T-helper 2 cell treated with Interferon-gamma antibody and Interleukin-4, amounts not matched to agents 100 ng/mL and 5 ng/mL, for 36 hours (primary cell): ENCODE measurements around the gene APLP2. TPM values are rescaled to one million over a fixed set of nuclear protein-coding genes. Genes with fewer than 3 reads are reported as not detected.
"Not testable (repeated sequence)": the region's sequence is repeated elsewhere in the genome, so short reads cannot be mapped to it uniquely, and the experiment has no call there.

Experiments
- intact Hi-C: fragments of 100-400 bp; cut with micrococcal nuclease; formaldehyde crosslinking; loops from one replicate; pipeline ENCODE4 v1.15.1; 2023
- total RNA-seq: library from RNA; stranded (reverse); gene quantifications from 2 replicates; pipeline ENCODE4 v1.2.3, GENCODE V29; 2022

Gene APLP2
- total RNA-seq, 1 donor from 2014 or later = 32.1 TPM

DNA sequence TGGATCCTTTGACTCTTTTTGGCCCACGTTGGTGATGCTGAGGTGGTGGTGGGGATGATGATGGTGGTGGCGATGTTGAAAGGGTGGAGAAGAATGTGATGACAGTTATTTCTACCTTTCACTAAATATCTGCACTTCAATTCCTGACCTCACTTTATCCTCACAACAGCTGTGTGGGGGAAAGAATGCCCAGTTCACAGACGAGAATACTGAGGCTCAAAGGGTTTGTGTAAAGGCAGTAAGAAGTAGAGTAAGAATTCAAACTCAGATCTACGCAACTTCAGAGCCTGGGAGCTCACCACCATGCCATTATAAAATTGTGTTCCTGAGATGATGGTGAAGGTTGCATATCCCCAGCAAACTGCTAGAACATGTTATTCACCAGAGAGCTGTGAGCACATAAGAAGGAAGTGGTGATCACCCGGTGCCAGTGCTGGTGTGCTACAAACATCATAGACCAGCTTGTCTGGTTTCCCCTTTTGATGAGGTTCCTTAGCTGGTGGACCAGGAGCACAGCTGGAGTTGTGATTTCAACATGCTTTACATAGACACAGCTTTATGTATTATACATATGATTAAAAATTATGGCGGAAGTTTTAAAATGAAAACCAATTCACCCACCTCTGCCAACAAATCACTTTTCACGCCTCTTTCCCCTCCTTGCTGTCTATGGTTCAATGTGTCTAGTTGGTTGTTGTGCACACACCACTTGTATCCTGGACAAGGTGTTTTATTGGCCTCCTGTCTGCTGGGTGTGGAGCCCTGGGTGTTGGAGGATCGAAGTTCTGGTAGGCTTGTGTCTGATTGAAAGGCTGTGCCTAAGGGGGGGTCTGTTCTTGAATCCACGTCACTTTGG lies 96.1 kb downstream of the APLP2 start:
- intact Hi-C loops = no loop called here

DNA sequence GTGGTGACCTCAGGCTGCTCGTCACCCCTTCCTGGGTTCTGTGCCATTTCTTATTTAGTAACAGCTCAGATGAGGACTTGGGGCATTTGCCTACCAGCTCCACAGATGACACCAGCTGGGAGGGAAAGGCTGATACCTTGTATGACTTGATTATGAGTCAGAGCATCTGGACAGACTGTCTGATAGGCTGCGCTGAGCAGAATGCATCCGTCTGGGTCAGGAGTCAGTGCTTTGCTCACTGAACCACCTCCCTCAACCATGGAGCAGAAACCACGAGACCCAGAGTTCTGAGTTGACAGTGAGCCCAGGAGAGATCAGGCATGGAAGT lies 96.7 kb downstream of the APLP2 start:
- intact Hi-C loops = no loop called here

DNA sequence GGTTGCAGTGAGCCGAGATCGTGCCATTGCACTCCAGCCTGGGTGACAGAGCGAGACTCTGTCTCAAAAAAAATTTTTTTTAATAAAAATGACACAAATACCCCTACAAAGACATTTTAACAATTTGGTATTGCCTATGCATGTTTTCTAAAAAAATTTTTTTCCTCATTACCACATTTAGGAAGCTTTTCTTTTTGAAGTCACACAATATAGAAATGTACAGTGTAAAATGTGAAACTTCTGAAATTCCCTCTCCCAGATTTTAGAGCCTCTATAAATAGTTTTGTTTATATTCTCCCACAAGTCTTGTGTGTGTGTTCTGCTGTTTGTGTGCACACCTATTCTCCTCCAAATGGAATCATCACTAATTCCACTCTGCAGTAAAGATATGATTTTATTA lies 97.5 kb downstream of the APLP2 start:
- intact Hi-C loops = no loop called here

DNA sequence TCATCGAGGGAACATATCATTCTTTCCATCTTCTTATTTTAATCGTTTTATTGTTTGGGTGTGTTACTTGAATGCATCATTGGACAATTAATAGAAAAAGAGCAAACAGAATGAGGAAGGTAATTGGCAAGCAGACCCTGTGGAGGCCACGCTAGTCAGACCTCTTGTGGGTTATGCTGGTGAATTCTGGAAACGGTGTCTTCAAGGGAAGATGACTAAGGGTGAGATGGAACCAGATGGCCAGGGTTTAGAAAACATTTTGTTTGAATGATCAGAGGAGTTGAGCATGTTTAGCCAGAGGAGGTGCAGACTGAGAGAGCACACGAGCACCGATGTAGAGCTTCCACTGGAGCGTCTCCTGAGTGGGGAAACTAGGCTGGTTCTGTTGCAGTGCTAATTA lies 98.4 kb downstream of the APLP2 start:
- intact Hi-C loops = no loop called here

DNA sequence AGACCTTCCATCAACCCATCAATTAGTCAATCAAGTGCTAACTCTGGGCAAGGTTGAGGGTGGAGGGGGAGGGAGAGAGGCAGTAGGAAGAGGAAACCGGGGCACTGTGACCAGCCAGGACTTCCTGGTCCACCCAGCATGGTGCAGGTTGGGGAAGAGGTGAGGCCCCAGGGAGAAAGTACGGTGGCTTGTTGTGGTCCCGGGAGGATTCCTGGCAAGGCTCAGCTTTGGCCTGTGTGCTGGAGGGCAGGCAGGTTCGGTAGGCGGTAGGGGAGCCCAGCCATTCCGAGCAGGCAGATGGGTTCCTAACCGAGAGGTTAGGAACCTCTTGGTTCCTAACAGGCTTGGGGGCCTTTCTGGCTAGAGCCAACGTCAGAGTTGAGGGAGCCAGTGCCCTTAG lies 100.7 kb downstream of the APLP2 start:
- intact Hi-C loops = no loop called here

DNA sequence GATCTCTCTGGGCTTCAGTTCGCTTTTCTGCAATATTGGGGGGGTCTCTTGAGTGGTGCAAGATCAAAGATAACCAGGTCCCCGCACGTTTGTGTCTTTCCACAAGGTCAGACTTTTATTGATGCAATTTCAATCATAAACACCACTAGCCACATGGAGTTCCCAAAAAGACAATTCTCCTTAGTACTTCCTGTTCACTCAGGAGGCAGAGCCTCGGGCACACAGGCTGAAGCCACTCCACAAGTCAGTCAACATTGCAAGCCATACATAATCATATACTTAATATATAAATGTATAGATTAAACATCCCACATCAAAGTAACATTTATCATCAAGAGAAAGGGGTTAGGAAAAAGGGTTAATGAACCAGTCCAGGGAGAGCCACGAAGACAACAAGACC lies 101.8 kb downstream of the APLP2 start:
- intact Hi-C loops = no loop called here

DNA sequence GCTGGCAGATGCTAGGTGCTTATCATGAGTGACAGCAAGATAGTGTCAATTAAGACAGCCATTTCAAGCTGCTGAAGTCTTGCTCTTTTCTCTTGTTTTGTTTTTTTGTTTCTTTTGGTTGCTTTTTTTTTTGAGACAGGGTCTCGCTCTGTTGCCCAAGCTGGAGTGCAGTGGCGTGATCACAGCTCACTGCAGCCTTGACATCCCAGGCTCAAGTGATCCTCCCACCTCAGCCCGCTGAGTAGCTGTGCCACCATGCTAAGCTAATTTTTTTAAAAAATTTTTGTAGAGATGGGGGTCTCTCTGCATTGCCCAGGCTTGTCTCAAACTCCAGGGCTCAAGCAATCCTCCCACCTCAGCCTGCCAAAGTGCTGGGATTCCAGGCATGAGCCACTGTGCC lies 102.3 kb downstream of the APLP2 start:
- intact Hi-C loops = not testable (repeated sequence)

DNA sequence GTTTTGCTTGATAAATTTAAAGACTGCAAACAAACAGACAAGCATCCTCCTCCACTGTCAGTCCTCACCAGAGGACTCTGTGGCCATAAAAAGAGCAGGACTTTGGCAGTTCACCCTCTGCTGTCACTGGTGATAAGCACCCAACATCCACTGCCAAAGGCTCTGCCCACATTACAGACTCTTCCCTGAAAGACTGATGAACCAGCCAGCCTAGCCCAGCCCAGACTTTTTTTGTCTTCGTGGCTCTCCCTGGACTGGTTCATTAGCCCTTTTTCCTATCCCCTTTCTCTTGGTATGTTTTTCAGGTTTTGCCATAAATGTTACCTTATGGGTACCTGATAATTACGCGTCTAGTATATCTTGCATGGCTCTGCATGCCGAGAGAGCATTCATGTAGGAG lies 104.9 kb downstream of the APLP2 start:
- intact Hi-C loops = no loop called here

DNA sequence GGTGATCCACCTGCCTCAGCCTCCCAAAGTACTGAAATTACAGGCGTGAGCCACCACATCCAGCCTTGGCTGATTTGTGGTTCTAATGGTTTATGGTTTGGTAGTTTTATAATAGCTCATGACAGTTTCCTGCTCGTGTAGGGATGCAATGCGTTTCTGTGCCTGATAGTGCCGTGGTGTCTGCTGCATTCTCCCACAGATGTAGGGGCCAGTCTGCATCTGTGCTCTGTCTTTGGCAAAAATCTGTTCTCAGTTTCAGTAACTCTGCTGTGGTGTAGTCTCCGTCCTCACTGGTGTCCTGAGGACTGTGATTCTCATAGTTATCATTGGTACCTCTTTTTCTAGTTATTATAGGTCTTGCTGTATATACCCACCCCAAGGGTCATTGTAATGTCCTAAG lies 106.2 kb downstream of the APLP2 start:
- intact Hi-C loops = no loop called here

DNA sequence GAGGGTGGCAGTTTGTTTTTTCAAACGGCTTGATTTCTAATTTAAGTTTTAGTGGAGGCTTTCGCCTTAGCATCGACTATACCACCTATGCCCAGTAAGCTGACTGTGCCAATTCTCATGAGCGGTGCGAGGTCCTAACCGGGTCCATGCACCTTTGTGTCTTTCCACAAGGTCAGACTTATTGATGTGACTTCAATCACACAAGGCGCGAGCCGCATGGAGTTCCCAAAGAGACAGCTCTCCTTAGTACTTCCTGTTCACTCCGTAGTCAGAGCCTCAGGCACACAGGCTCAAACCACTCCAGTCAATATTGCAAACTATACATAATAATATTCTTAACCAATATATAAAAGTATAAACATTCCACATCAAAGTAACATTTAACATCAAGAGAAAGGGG lies 108.1 kb downstream of the APLP2 start:
- intact Hi-C loops = no loop called here

DNA sequence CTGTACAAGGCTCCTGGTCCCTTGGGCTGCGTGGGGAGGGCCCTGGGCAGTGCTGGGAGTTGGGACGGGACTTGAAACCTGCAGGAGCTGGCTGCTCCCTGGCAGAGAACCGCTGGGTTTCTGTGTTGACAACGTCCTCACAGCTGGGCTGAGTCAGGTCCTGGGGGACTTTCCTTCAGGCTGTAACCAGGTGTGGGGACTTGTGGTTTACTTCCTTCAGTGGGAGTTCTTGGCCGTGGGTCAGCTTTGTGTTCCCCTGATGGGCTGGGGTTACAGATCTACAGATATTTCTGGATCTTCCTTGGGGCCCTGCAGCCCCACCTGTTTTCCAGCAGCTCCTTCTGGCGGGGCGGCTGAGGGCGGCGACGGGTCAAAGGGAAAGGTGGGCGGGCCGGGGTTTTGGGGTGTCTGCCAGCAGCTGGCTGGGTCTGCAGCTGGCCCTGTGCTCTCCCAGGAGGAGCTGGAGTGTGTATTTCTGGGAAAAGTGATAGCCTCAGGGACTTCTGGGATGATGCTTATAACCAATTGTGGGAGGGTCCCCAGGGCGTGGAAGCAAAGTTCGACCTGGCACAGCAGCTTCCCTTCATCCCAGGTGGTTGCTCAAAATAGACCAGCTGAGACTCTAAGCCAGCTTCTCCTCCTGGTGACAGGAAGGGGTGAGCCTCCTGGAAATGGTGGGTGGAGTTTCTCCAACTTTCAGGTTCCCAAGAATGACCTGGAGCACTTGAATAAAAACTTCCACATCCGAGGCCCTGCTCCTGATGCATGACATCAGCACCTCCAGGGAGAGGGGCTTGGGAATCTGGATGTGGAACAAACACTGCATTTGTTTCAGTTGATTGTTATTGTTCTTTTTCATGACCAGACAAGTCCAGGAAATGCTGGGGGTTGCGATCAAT lies 109.0 kb downstream of the APLP2 start:
- intact Hi-C loops = no loop called here

DNA sequence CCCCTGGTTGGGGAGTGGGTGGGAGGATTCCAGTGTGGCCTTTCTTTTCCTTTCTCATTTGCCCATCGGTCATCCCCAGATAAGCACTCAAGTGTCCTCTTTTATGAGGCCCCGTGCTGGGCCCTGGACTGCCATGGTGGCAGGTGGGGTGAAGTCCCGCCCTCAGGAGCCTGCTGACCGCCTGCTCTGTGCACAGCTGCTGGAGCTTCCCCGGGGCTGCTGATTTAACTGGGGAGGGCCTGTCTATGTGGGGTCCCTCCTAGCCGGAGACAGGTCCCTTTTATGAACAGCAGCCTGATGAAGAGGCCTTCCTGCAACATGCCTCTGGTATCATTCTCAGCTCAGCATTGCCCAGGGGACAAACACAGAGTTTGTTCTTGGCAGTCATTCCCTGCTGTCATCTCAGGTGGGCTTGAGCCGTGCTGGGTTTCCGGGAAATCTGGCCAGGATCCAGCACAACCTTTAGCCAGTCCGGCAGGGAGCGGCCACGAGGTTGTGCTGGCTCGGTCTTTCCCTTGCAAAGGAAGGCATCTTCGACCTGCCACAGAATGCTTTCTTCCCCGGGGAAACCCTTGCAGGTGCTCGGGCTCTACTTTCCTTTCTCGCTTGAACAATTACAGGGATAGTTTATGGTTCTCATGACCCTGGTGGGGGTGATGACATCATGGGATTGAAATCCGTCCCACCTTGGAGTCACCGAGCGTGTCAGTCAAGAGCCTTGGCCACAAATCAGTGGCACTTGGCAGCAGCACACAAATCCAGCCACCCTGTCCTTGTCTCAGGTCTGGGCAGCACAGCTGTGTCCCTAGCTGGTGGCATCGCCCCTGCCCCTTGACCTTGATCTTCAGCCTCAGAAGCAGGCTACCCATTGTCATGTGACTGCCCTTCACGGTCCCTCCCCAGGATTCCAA lies 110.0 kb downstream of the APLP2 start:
- intact Hi-C loops = no loop called here

DNA sequence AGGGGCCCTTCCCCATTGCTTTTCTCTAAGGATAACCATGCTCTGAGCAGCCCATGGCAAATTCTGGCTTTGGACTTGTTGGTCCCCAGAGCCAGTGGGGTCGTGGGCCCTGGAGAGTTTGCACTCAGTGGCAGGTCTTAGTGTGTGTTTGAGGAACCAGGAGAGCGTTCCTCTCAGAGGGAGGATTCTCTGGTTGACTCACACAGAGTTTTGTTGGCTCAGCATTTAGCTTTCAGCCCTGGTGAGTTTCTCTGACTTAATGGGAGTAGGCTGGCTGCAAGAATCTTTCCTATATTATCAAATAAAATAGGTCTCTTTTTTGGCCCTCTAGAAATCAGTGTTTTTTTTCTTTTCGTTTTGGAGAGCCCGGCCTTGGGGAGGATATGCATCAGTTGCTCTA lies 110.8 kb downstream of the APLP2 start:
- intact Hi-C loops = no loop called here

DNA sequence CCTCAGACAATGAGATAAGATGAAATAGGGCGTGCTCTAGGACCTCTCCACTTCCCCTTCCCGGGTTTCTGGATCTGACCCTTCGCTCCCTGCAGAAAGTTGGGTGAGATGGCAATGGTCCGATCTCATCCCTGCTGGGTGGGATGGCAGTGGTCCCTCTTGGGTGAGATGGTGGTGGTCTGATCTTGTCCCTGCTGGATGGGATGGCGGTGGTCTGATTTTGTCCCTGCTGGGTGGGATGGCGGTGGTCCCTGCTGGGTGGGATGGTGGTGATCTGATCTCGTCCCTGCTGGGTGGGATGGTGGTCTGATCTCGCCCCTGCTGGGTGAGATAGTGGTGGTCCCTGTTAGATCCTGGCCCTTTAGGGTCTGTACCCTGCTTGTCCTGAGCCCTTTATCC lies 111.2 kb downstream of the APLP2 start:
- intact Hi-C loops = no loop called here

DNA sequence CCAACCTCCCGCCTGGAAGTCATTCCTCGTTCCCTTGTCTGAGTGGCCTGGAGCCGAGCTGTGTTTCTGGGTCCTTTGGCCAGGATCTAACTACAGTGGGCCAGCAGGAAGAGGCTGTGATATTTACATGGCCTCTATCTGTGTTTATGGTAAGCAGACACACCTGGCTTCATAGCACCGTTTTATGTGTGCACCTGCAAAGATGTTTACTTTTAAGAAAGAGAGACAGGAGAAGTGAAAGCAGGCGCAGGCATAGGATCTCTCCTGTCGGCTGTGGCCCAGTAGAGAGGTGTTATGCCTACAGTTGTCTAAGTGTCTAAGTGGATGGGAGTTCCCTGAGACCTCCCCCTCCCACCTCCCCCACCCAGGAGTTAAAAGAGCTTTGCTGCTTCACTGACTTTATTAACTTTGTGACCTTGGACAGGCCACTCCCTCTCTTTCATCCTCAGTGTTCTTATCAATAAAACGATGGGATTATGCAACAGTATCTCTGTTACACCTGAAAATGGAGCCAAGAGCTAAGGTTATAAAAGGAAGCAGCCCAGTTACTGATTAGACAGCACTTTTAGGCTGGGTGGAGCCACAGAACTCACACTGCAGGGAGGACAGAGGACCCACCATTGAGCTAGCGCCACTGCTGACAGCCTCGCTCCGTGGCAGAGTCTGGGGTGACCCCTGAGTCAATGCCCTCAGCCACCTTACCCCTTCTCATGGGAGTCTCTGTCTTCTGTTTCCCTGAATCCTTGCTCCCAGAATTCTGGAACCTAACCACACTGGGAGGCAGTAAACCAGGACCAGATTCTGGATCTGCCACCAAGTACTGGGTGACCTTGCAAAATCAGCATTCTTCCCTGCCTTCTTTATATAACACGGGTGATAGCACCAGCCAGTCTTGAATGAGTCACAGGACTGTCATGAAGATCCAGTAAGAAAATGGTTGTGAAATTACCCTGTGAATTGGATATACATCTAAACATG lies 111.9 kb downstream of the APLP2 start:
- intact Hi-C loops = no loop called here

DNA sequence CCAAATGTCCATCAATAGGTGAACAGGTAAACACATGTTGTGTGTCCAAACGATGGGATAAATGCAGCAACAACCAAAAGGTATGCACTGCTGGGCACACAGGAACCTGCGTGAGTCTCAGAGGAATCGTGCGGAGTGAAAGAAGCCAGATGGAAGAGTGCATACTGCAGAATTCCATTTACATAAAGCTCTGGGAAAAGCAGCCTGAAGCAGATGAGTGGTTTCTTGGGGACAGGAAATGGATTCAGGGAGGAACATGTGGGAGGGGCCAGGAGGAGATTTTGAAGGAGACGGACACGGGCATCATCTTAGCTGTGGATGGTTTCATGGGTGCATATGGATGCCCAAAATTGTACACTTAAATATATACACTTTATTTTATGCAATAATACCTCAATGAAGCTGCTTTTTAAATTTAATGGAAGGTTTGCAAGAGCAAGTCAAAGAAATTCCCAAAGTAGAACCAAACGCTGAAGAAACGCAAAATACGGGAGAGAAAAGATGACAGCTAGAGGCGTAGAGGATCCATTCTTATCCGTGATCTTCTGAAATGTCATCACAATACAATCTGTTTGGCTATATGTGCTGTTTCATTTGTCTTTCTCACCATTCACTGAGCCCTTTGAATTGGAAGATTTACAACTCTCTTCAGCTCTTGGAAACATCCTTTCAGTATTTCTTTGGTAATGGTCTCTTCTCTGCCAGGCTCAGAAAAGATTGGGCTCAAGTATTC lies 114.3 kb downstream of the APLP2 start:
- intact Hi-C loops = no loop called here

DNA sequence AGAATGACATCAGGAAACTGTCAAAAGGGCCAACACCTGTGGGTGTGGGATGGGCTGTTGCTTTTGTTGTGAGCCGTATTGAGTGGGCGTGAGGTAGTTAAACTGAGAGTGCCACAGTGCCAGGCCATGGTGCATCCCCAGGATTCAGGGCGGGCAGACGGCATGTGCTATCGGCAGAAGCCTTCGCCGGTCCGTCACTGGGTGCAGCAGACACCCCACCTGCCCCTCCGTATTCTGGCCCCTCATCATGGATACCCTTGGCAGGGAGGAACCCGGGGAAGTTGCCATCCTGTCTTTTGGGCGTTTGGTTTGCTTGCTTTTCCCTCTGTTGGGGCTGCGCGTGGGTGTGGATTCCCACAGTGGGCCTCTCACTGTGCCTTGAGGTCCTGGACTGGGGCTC lies 117.4 kb downstream of the APLP2 start:
- intact Hi-C loops = no loop called here

DNA sequence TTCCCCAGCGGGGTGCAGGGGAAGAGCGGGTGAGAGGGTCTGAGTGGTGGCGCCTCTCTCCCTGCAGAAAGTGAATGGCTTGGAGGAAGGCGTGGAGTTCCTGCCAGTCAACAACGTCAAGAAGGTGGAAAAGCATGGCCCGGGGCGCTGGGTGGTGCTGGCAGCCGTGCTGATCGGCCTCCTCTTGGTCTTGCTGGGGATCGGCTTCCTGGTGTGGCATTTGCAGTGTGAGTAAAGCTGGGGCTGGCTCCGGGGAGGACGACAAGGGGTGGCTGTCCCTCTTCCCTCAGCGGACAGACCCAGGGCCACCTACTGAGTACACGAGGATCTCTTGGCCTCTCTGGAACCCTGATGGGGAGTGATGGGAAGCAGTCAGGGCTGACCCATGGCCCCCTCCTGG lies 118.4 kb downstream of the APLP2 start:
- intact Hi-C loops = no loop called here

DNA sequence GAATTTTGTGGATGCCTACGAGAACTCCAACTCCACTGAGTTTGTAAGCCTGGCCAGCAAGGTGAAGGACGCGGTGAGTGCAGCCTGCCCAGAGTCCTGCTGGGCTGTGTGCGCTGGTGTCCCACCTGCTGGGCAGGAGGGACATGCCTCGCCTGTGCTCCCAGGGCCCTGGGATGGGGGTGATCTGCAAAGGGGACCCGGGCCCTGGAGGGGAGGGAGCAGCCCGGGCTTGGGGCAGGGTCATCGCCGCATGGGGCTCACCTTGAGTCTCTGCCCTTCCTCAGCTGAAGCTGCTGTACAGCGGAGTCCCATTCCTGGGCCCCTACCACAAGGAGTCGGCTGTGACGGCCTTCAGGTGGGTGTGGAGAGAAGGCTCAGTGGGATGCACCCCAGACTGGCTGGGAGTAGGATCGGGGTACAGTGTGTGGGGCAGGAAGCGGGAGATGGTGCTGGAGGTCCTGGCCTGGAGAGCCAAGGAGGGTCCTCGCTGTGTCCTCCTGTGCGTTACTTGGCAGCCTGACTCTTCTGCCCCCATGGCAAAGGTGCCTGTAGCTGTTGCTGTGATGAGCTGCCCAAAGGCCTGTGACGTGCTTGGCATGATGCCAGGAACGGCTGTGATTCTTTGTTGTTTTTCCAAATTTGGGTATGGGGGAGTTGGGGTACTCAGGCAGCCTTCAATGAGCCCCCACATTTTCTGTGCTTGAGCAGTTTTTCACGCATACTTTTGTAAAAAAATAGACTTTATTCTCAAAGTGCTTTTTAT lies 119.1 kb downstream of the APLP2 start:
- intact Hi-C loops = no loop called here
